ENCODE data around the gene MEGF8. TPM values are rescaled to one million over a fixed set of nuclear protein-coding genes. Genes with fewer than 3 reads are reported as not detected.

MEGF8 gene
- total and polyA plus RNA-seq, 9 of the 15 experiments (the other 6 are each of a cell fraction or from before 2014, with no cell fraction given), result 0.28 to 13.1 (median 3.0) TPM

- no peak for TF ChIP-seq ZNF407 (IDR thresholded peaks at IDR 0.05; ENCODE audit: low read depth)
- TF ChIP-seq CXXC5 (CRISPR knock-in tag; IDR thresholded peaks at IDR 0.05), result no peak
These were observed 98.3 kb downstream of the MEGF8 start (continued) for GRCh38 chr19:42423462-42424344.

All from K562 (cell line).